SU-DHL-6 (cell line): ENCODE results near the gene HDAC6.
"Not testable (repeated sequence)": the region's sequence is repeated elsewhere in the genome, so short reads cannot be mapped to it uniquely, and the experiment has no call there.

ENCODE experiments used
- H2AFZ ChIP-seq: fragments of 200-600 bp; sonication (generic); 2 replicates; pipeline ENCODE4 v1.6.1; 2014; ENCODE audit warnings: low read depth, mild to moderate bottlenecking, moderate library complexity, mixed read lengths, antibody characterized with exemption, low read length; ENCODE audit not compliant: severe bottlenecking
- H3F3A ChIP-seq: fragments of 200-600 bp; shearing (Covaris generic); 2 replicates; pipeline ENCODE4 v1.6.0; 2016; ENCODE audit warnings: antibody characterized with exemption, mild to moderate bottlenecking; ENCODE audit not compliant: insufficient read depth
- H3K27ac ChIP-seq: fragments of 200-600 bp; sonication (generic); 2 replicates; pipeline ENCODE4 v1.5.1; 2016; ENCODE audit warnings: low read depth, mild to moderate bottlenecking, low read length, moderate library complexity, mixed read lengths
- H3K27me3 ChIP-seq: fragments of 200-600 bp; sonication (generic), shearing (Covaris generic); 2 replicates; pipeline ENCODE4 v1.6.0; 2014; ENCODE audit warnings: mild to moderate bottlenecking, low read length
- H3K36me3 ChIP-seq: fragments of 200-600 bp; sonication (generic); 2 replicates; pipeline ENCODE4 v1.6.1; 2014; ENCODE audit warnings: mild to moderate bottlenecking, low read length, mixed read lengths
- H3K4me2 ChIP-seq: fragments of 300-600, 200-600 bp; shearing (Covaris generic), sonication (generic); 2 replicates; pipeline ENCODE4 v1.6.0; 2014; ENCODE audit warnings: low read length, low read depth, mild to moderate bottlenecking; ENCODE audit not compliant: poor library complexity, severe bottlenecking
- H3K4me3 ChIP-seq: fragments of 200-600 bp; sonication (generic); 2 replicates; pipeline ENCODE4 v1.5.1; 2014; ENCODE audit warnings: antibody characterized with exemption, low read length, mild to moderate bottlenecking, mixed read lengths; ENCODE audit not compliant: insufficient read depth, poor library complexity, severe bottlenecking
- H3K79me2 ChIP-seq: fragments of 200-600 bp; sonication (generic); 2 replicates; pipeline ENCODE4 v1.6.1; 2014; ENCODE audit warnings: mild to moderate bottlenecking, low read length, moderate library complexity; ENCODE audit not compliant: insufficient read depth
- H3K9ac ChIP-seq: fragments of 200-600 bp; sonication (generic); 2 replicates; pipeline ENCODE4 v1.7.0; 2014; ENCODE audit warnings: mild to moderate bottlenecking, low read length
- H3K9me2 ChIP-seq: fragments of 200-600 bp; sonication (generic); replicated peaks from 2 replicates; pipeline ENCODE4 v1.6.1; 2014; ENCODE audit warnings: low read length; ENCODE audit not compliant: insufficient read depth
- H3K9me3 ChIP-seq: fragments of 200-600 bp; sonication (generic); 2 replicates; pipeline ENCODE4 v1.6.1; 2014; ENCODE audit warnings: low read length, mixed read lengths; ENCODE audit not compliant: insufficient read depth
- H4K20me1 ChIP-seq: fragments of 200-600 bp; sonication (generic); 2 replicates; pipeline ENCODE4 v1.6.1; 2014; ENCODE audit warnings: low read depth, mild to moderate bottlenecking, antibody characterized with exemption, low read length, moderate library complexity, mixed read lengths
- EZH2phosphoT487 ChIP-seq: fragments of 200-600 bp; sonication (generic), shearing (Covaris generic); conservative IDR thresholded peaks from 2 replicates; pipeline ENCODE4 v1.6.1; 2018; ENCODE audit warnings: mild to moderate bottlenecking, antibody characterized with exemption, low read length, moderate library complexity, mixed read lengths
- TF ChIP-seq, protein P1 (sequence below): fragments of 200-600 bp; sonication (generic); IDR thresholded peaks from one replicate; pipeline ENCODE4 v1.5.1; 2017; ENCODE audit warnings: antibody characterized with exemption, mild to moderate bottlenecking, low read length, moderate library complexity; ENCODE audit not compliant: insufficient read depth, poor library complexity, severe bottlenecking

HDAC6 gene

GRCh38 chrX:48839686-48840085 lies 37.8 kb downstream of the HDAC6 start:
- Histone ChIP-seq H3K27me3 (no peaks in the 10 kb centered on the region), H3K9ac (no peak overlapping the region), H3F3A (no peaks in the 10 kb centered on the region), H4K20me1 (no peaks in the 10 kb centered on the region), H3K9me2 (no peaks in the 10 kb centered on the region), H3K9me3 (no peaks in the 10 kb centered on the region), H3K79me2 (no peaks in the 10 kb centered on the region), H3K4me3 (no peak overlapping the region), H3K27ac (no peak overlapping the region), H2AFZ (no peak overlapping the region), H3K36me3 (no peaks in the 10 kb centered on the region), H3K4me2 (no peak overlapping the region)
- no peak for TF ChIP-seq EZH2phosphoT487
- TF ChIP-seq, protein P1, sequence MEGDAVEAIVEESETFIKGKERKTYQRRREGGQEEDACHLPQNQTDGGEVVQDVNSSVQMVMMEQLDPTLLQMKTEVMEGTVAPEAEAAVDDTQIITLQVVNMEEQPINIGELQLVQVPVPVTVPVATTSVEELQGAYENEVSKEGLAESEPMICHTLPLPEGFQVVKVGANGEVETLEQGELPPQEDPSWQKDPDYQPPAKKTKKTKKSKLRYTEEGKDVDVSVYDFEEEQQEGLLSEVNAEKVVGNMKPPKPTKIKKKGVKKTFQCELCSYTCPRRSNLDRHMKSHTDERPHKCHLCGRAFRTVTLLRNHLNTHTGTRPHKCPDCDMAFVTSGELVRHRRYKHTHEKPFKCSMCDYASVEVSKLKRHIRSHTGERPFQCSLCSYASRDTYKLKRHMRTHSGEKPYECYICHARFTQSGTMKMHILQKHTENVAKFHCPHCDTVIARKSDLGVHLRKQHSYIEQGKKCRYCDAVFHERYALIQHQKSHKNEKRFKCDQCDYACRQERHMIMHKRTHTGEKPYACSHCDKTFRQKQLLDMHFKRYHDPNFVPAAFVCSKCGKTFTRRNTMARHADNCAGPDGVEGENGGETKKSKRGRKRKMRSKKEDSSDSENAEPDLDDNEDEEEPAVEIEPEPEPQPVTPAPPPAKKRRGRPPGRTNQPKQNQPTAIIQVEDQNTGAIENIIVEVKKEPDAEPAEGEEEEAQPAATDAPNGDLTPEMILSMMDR, result no peak

GRCh38 chrX:48848847-48849246 lies 47.0 kb downstream of the HDAC6 start:
- TF ChIP-seq EZH2phosphoT487, result no peak
- TF ChIP-seq, protein P1, result no peak
- Histone ChIP-seq H2AFZ (no peak overlapping the region), H3K9me3 (no peaks in the 10 kb centered on the region), H3K9ac (no peak overlapping the region), H3K9me2 (no peaks in the 10 kb centered on the region), H3K79me2 (no peaks in the 10 kb centered on the region), H3F3A (no peaks in the 10 kb centered on the region), H3K4me2 (no peak overlapping the region), H3K4me3 (no peak overlapping the region), H3K27ac (no peak overlapping the region), H4K20me1 (no peaks in the 10 kb centered on the region), H3K36me3 (no peaks in the 10 kb centered on the region), H3K27me3 (no peaks in the 10 kb centered on the region)

DNA sequence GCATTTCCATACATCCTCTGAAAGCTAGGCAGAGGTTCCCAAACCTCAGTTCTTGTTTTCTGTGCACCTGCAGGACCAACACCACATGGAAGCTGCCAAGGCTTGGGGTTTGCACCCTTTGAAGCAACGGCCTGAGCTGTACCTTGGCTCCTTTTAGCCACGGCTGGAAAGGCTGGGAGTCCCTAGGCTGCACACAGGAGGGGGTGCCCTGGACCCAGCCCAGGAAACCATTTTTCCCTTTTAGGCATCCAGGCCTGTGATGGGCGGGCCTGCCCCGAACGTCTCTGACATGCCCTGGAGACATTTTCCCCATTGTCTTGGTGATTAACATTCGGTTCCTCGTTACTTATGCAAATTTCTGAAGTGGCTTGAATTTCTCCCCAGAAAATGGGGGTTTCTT lies 51.0 kb downstream of the HDAC6 start:
- no peaks in the 10 kb centered on the region for H3K27me3 ChIP-seq
- H3K9me3 ChIP-seq, result no peaks in the 10 kb centered on the region
- TF ChIP-seq, protein P1, result no peak
- TF ChIP-seq EZH2phosphoT487, result no peak
- no peak overlapping the region for H3K27ac ChIP-seq
- H3F3A ChIP-seq, result no peaks in the 10 kb centered on the region
- H4K20me1 ChIP-seq, result no peaks in the 10 kb centered on the region
- no peak overlapping the region for H2AFZ ChIP-seq
- no peaks in the 10 kb centered on the region for H3K79me2 ChIP-seq
- H3K4me2 ChIP-seq, result no peak overlapping the region
- H3K9me2 ChIP-seq, result no peaks in the 10 kb centered on the region
- H3K9ac ChIP-seq, result no peak overlapping the region
- H3K36me3 ChIP-seq, result no peaks in the 10 kb centered on the region
- no peak overlapping the region for H3K4me3 ChIP-seq

DNA sequence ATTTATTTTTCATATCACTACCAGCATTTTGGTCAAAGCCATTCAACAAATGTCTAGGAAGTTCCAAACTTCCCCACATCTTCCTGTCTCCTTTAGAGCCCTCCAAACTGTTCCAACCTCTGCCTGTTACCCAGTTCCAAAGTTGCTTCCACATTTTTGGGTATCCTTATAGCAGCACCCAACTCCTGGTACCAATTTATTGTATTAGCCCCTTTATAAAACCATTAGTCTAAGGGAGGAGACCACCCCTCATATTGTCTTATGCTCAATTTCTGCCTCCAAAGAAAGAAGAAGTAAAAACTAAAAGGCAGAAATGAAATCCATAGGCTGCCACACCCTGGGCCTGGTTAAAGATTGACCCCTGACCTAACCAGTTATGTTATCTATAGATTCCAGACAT lies 51.6 kb downstream of the HDAC6 start:
- H3K4me3 ChIP-seq, H3K9me2 ChIP-seq, H4K20me1 ChIP-seq, H3K27ac ChIP-seq, H2AFZ ChIP-seq, H3K9me3 ChIP-seq, H3K4me2 ChIP-seq, H3K9ac ChIP-seq, H3K36me3 ChIP-seq, H3K27me3 ChIP-seq, H3K79me2 ChIP-seq, H3F3A ChIP-seq: not testable (repeated sequence)

- H3K36me3 ChIP-seq, H3K27me3 ChIP-seq, H3F3A ChIP-seq, H3K9me3 ChIP-seq, H3K4me2 ChIP-seq, H4K20me1 ChIP-seq, H2AFZ ChIP-seq, H3K79me2 ChIP-seq, H3K9me2 ChIP-seq, H3K9ac ChIP-seq, H3K27ac ChIP-seq, H3K4me3 ChIP-seq: not testable (repeated sequence)
Measured at GRCh38 chrX:48854121-48854804, 52.4 kb downstream of the HDAC6 start.
